Hematopoietic multipotent progenitor cell (in vitro differentiated cells): ENCODE measurements around the gene GAL3ST2. TPM values are rescaled to one million over a fixed set of nuclear protein-coding genes. Genes with fewer than 3 reads are reported as not detected.
"Not testable (repeated sequence)": the region's sequence is repeated elsewhere in the genome, so short reads cannot be mapped to it uniquely, and the experiment has no call there.

Experiments used
- DNase-seq, 3 donors: peaks; one replicate each; pipeline ENCODE4 v3.0.0-alpha.2; 2011 to 2015; ENCODE audit warnings: low read depth in 2 of 3, low spot score in 2 of 3
- total RNA-seq: library from RNA; depleted of rRNA; stranded (reverse); fragments of >200 nt; gene quantifications from one replicate; pipeline ENCODE4 v1.2.3, GENCODE V29; 2012

GAL3ST2 gene
- total RNA-seq, 1 donor, result 3.8 TPM

DNA sequence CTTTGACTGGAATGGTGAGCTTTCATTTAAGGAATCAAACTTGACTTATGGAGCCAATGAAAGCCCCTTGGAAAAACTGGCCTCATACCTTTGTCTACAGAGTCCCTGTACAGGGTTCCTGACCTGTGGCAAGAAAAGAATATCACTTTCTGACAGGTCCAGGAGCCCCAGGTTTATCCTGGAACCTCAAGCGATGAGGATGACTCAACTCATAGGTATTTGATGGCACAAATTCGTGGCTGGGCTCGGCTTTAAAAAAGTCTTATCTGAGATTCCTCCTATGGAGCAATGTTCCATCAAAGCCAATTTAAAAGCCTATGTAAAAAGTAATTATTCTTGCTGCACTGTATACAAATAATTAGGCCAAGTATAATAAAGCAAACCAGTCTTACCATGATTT lies 14.8 kb downstream of the GAL3ST2 start:
- not testable (repeated sequence) for DNase-seq

- DNase-seq, result no peak
Measured at GRCh38 chr2:241793385-241793784, 16.8 kb downstream of the GAL3ST2 start.

DNA sequence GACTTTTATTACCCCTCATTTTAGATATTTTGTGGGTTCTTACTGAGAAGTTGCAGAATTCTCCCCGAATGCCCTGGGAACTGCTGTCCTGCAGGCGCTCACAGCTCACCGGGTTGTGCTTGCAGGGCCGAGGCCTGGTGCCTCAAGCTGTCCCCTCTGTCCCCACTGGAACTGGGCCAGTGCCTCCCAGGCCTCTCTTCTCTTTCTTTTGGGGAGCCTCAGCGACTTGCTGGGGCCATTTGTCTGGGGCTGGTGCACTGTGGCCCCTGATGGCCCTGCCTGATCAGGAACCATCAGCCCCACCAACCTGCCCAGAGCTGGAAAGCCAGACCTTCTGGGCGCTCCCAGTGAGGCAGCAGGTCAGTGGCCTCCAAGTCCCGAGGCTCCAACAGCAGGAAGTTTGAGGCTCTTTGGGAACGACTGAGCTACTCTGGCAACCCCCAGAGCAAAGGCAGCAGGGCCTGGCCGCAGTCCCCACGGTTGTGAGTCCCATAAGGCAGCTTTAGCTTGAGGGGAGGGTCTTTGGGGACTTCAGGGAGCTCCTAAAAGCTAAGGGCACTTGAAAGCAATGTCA lies 17.7 kb downstream of the GAL3ST2 start:
- DNase-seq, result no peak

DNA sequence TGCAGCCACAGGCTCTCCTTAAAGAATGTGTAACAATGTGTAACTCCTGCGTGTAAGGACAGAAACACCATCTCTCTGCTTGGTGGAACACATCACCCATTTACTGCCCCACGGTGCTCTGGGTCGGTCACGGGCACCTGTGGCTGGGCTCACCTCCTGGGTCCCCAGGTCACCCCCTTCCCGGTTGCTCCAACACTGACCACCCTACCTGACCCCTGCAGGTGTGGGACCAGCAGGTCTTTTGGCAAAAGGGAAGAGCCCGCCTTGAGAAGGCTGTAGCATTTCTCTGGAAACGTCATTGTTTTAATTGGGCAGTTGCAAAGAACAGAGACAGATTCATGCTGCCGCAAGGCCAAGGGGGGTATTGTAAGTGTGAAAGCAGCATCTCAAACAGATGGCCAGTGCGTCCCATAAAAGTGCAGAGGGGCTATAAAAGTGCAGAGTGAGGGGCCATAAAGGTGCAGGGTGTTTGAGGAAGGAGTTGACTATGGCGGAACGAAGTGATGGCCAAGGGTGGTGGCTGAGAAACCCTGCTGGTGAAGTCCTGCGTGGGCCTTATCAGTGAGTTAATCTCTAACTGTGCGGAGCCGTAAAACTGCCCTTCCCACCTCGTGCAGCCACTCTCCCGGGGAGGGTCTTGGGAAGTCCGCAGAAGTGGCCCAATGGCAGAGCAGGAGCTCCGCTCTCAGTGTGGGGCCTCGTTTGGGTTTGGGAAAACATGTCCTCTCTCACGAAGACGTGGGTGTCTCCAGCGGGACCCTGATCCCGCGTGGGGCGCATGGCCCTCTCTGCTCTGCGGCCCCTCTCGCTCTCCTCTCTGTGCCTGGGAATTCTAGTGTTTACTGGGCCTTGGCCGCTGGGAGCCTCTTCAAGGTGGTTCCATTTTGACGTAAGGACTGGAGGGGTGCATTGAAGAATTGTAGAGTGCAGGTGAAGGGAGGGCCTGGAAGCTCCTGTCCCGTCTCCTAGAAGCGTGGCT lies 18.7 kb downstream of the GAL3ST2 start:
- no peak for DNase-seq

DNA sequence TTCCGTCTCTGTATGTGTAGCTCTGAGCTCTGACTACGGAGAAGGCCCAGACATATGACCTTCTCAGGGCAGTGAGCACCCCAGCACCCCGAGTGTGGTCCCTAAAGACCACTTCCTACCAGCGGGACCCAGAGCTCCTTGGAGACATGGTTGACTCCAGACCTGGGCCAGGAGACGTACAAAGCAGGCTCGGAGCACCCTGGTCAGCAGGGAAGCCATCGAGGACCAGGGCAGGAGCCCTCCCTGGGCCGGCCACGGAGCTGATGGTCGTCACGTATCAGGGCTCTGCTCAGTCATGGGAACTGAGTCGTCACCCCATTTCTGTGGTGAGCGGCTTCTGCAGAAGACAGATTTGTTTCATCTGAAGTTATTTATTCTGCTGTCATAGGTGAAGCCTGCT lies 19.6 kb downstream of the GAL3ST2 start:
- DNase-seq, result no peak

DNA sequence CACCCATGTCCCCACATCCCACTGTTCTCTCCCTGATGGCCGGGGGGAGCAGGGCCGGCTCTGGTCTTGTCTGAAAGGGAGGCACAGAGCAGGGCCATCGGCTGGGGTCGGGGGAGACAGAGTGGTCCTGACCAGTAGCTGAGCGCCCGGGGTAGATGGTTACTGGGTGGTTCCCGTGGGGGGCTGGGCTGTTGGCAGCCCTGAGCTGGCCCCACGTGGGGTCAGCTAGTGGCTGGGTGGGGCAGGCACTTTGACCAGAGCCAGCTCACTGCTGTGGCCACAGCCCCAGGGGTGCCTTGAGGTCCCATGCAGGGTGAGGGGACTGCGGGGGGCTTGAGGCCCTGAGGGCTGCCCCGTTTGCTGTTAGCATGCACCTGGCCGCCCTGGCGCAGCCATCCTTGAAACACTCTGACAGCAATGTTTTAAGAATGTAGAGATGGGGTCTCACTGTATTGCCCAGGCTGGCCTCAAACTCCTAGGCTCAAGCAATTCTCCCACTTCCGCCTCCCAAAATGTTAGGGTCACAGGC lies 20.1 kb downstream of the GAL3ST2 start:
- no peak for DNase-seq

GRCh38 chr2:241797441-241798080 lies 20.9 kb downstream of the GAL3ST2 start:
- no peak for DNase-seq

DNA sequence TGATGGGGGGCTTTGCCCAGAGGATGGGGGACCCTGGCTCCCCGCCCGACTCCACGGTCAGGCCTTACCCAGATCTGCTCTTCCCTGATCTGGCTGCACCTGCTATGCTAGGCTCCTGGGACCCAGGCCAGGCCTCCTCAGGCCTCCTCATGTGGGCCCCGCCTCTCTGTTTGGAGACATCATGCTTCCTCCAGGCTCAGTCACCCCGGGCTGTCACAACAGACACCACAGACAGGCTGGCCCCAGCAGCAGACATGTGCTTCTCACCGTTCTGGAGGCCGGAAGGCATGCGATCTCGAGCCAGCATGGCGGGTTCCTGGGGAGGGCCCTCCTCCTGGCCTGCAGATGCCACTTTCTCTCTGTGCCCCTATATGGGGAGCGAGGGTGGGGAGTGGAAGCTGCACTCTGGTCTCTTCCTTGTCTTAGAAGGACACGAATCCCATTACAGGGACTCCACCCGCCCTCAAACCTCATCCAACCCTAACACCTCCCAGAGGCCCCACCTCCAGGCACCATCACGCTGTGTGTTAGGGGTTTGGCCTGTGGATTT lies 21.5 kb downstream of the GAL3ST2 start:
- no peak for DNase-seq

GRCh38 chr2:241798631-241799521 lies 22.3 kb downstream of the GAL3ST2 start:
- DNase-seq, result no peak

- no peak for DNase-seq
Measured at GRCh38 chr2:241799522-241800197, 23.0 kb downstream of the GAL3ST2 start.

DNA sequence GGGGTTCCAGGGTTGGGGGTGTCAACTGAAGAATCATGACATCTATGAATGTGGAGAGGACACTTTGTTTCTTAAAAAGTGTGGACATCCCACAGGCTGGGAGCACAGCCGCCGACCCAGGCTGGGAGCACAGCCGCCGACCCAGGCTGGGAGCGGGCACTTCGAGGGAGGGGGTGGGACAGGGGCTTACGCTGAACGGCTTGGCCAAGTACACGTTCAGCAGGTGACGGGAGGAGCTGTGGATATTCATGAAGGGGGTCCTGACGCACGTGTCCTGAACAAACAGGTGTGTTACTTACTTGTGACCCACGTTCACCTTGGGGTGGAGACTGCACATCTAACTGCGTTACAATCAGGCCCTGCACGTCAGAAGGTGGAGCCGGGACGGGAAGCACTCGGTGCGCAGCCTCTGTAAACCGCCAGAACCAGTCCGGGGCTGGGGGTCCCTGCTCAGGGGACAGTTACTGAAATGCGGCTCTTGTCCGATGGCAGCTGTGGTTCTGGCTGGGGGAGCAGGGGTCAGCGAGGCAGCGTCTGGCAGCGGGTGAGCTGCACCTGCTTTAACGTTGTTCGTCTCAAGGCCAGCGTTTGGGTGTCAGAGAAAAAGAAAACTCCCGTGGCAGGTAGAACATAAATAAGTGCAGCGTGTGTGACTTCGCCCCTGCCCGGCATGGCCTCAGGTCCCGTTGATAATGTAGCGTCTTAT lies 23.7 kb downstream of the GAL3ST2 start:
- not testable (repeated sequence) for DNase-seq

DNA sequence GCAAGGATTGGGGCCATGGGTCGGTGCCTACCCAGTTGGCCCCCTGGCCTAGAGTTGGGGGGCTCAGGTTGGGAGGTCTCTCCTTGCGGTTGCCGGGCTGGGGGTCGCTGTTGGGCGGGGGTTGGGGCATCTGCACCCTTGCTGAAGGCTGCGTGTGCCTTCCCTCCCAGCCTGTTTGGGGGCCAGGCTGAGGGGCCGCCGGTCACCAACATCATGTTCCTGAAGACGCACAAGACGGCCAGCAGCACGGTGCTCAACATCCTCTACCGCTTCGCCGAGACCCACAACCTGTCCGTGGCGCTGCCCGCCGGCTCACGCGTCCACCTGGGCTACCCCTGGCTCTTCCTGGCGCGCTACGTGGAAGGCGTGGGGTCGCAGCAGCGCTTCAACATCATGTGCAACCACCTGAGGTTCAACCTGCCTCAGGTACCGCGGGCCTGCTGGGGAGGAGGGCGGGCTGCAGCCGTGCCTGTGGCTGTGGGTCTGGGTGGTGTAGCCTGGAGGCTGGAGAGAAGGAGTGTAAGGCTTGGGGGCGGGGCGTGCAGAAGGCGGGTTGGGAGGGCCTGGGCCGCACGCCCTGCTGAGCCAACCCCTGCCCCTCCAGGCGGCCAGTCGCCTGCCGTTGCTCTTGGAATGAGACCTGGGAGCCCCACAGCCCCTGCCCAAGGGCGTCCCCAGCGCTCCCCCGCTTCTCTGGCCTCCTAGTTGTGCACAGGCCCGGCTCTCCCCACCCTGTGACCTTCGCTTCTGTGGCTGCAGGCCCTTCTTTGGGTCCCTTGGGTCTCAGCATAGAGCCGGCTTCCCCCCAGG lies 25.2 kb downstream of the GAL3ST2 start:
- DNase-seq, result no peak

DNA sequence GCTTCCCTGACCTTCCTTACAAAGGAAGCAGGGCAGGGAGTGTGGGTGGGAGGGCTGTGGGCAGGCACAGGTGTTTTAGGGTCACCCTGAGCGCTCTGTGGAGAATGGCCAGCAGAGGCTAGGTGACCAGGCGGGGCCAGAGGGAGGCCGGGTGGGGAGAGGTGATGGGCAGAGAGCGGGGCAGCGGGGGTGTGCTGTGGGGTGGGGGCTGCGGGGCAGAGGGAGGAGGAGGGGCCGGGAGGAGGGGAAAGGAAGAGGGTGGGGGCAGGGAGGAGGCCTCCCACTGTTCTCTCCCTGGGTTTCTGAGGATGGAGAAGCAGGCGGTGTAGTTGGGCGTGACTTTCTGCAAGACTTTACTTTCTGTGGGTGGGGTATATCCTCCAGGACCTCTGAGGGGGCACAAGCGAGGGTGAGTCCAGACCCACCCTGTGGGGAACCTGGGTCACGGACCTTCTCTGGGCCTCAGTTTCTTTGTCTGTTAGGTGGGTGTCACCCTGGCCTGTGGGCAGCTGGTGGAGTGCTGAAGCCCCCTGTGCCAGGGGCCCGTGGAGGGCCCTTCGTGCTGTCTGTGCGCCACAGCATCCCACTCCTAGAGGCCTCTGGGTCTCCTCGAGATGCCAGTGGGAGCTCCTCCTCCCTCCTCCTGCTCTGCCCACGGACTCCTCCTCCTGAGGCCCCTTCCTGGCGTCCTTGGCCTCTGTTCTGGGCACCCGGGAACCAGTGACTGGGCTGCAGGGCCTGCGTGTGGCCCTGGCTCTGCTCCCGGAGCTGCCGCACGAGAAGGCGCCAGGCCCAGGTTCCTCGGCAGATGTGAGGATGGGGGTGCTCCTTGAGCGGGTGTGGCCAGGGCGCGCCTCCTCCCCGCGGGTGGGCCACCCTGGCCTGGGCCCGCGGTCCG lies 26.0 kb downstream of the GAL3ST2 start:
- DNase-seq, result no peak

- peak in 1 of 3 donors; percentile 39 for DNase-seq
Measured at GRCh38 chr2:241803387-241804325, 27.0 kb downstream of the GAL3ST2 start.

- DNase-seq, result peak in 2 of 3 donors; percentile 31 to 52
Measured at GRCh38 chr2:241804326-241805229, 28.0 kb downstream of the GAL3ST2 start.
